Measurements from ENCODE around the gene PRTFDC1.
A peak's percentile ranks its signal among the peaks of the same experiment; 100 is the strongest.

PRTFDC1 gene

GRCh38 chr10:24902400-24902728 is 50.0 kb downstream of the PRTFDC1 start:
- no peak for DNase-seq (ENCODE audit: low spot score)

DNA sequence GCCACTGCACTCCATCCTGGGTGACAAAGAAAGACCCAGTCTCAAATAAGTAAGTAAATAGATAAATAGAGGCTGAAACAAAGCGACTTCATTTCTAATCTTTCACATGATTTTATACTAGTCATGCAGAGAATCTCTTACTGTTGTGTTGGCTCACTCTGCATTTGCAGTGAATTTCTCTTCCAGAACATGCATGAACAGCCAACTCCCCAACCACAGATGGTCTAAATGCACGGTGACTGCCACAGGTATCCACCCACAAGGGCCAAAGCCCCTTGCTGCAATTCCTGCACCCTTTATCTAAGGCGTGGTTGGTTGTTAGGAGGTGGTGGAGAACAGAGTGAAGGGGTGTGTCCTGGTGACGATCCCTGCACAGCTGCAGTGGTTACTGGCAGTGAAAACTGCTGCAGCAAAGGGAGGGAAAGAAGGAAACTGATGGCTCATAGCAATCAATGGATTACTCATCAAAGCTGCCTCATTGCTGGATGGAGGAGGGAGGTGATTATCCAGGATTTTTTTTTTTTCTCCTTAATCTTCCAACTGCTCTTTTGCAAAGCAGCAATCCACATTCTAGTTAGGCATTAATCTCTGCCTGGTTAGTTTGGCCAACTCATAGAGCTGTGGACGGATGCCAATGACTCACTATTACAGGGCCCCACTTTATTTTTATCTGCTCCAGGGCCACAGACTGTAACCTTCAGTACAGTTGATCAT is 50.6 kb downstream of the PRTFDC1 start:
- peak; percentile 96 for DNase-seq (ENCODE audit: low spot score)

DNA sequence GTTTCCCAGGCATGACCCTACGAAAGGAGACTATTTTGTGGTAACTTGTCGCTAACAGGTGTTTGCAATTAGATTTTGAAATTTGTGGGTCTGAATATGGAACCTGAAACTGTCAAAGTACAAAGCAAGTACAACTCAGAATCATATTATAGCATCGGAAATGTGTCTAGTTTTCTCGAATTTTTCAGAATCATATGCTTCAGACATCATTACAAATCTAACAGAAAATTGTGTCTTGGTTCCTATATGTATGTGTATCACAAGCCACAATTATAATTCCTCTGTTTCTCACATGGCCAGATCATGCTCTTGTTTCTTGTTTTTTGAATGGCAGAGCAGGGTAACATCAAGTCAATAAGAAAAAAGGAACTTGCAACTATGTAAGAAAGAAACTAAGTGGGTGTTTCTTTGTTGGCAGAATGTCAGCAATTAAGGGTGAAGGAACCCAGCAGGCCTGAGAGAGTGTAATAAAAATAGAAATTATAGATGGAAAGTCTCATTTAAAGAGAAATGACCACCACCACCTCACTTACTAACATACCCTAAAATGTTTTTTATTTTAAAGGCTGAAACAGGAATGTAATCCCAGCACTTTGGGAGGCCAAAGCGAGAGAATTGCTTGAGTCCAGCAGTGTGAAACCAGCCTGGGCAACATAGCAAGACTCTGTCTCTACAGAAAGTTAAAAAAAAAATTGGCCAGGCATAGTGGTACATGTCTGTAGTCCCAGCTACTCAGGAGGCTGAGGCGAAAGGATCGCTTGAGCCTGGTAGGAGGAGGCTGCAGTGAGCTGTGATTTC is 51.3 kb downstream of the PRTFDC1 start:
- no peak for DNase-seq (ENCODE audit: low spot score)

DNA sequence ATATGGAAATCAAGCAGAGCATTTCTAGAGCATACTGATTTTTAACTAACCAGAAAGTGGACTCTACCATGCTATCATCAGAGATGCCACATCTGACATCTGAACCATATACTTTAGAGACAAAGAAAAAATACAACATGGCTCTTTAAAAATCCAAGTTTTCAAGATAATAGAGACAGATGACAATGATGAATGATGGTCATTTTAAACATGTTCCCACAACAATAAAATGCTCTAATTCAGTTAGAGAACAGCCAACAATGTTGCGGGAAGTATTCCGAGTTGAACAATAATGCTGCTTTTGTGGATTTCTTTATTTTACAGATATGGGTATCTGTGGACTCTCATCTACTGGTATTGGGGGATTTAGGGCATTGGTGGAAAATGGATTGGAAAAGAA is 52.8 kb downstream of the PRTFDC1 start:
- DNase-seq (ENCODE audit: low spot score), result no peak

- DNase-seq (ENCODE audit: low spot score), result no peak
Observed at GRCh38 chr10:24898501-24898900, 53.9 kb downstream of the PRTFDC1 start.

DNA sequence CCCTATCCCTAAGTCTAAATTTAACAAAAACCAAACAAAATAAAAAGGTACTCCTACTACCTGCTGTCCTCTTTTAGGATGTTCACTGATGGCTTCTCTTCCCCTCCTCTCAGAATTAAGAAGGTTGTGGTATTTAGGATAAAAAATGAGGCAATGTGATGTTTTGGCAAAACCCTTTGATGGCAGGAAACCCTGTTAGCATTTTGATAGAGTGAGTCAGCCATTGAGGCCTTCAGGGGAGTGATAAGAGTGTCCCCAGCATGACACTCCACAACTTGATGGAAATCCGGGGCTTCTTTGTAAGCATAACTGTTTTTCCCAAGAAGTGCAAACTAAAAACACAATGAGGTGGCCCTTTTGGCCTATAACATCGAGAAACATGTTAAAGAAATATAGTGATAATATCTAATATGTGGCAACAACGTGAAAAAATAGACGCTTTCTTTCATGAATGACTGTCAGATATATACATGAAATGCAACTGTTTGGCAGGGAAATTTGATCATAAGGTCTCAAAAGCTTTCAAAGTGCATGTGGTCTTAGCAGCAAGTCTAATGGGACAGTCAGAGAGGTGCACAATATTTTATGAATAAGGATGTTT is 55.0 kb downstream of the PRTFDC1 start:
- no peak for DNase-seq (ENCODE audit: low spot score)

DNA sequence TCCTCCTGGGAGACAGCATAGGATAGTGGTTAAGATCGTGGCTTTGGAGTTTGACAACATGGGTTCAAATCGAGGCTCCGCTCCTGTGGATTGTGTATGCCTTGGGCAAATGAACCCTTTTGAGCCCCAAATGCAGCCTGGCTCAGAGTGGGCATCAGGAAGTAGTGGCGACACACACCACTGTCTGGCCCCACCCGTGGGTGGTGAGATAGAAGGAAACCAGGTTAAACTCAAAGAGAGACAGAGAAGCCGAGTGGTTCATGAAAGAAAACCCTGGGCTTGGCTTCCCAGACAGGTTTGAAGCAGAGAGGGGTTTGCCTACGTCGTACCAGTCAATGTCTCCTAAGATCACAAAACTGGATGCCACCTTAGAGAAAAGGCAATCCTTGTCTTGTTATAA is 57.7 kb downstream of the PRTFDC1 start:
- DNase-seq (ENCODE audit: low spot score), result no peak

DNA sequence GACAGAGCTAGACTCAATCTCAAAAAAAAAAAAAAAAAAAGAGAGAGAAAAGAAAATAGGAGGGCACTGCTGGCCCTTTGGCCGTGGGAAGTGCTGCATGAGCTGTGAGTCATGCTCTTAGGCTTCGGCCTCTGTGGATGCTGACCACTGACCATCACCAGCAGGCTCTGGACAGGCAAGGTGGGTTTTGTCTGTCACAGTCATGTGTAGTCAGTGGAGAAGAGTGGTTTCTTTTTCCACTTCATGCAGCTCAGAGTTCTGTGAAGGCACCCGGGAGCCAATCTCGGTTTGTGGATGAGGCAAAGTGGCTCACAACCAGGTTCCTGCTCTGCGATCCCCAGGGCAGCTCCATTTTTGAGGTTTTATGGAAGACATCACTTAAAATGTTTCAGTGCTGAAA is 58.1 kb downstream of the PRTFDC1 start:
- DNase-seq (ENCODE audit: low spot score), result no peak

GRCh38 chr10:24893127-24893526 is 59.3 kb downstream of the PRTFDC1 start:
- DNase-seq (ENCODE audit: low spot score), result no peak

GRCh38 chr10:24891823-24892222 is 60.6 kb downstream of the PRTFDC1 start:
- DNase-seq (ENCODE audit: low spot score), result no peak

DNA sequence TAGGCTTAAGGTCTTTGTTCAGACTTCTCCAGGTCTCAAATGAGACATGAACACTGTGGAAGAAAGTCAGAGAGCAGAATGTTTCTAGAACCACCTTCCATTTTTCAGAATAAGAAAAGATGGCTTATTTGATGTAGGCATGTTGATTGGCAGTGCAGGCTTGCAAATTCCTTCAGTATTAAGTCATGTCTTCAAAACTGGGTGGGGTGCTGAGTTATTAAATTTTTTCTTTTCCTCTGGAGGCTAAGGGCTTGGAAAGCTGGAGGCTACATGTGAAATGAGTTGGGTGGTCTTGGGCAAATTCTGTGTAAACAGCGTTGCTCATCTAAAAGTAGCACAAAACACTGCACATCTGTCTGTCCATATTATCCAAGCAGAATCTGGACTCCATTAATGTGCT is 62.8 kb downstream of the PRTFDC1 start:
- no peak for DNase-seq (ENCODE audit: low spot score)

DNA sequence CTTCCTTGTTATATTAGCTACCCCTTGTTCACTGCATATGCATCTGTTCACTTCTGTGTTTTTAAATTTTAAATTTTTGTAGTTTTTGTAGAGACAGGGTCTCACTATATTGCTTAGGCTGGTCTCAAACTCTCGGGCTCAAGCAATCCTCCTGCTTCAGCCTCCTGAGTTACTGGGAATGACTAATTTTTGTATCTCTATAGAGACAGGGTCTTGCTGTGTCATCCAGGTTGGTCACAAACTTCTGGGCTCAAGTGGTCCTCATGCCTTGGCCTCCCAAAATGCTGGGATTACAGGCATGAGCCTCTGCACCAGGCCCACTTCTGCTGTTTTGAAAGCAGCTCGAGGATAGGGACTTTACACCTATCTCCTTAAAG is 64.6 kb downstream of the PRTFDC1 start:
- DNase-seq (ENCODE audit: low spot score), result no peak

- DNase-seq (ENCODE audit: low spot score), result no peak
Observed at GRCh38 chr10:24886290-24886680, 66.1 kb downstream of the PRTFDC1 start.

- DNase-seq (ENCODE audit: low spot score), result no peak
Observed at GRCh38 chr10:24885551-24886289, 66.7 kb downstream of the PRTFDC1 start.

DNA sequence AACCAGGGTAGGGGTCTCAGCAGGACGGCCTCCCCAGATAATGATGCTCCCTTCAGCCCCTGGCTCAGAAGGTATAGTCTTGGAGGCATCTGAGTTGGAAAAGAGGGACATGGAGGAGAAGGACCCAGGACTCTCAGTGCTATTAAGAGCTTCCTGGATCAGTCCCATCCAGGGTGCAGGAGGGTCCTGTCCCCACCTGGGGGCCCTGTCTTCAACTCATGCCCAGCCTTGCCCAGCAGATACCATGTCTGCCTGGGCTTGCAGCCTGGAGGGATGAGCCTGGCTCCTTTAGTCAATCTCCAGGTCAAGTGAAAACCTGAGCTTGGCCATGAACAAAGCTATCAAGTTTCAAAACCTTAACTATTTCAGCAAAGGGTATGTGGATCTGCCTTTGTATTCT is 67.6 kb downstream of the PRTFDC1 start:
- DNase-seq (ENCODE audit: low spot score), result no peak

DNA sequence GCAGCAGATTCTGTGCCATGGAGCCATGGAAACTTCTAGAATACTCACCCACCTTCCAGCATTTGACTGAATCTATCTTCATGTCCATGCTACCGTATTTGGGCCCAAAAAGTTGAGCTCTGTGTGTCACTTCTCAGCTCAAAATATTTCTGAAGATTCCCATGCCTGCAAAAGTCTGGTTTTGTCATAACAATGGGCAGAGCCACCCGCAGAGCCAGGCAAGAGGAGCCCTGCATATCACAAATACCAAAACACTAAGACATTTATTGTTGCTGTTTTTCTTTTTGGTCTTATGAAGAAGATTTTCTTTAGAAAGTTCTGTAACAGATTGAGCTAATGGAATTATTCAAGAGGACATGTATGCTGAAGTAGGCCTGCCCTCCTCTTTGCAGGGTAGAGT is 68.1 kb downstream of the PRTFDC1 start:
- no peak for DNase-seq (ENCODE audit: low spot score)

- no peak for DNase-seq (ENCODE audit: low spot score)
Observed at GRCh38 chr10:24883176-24883575, 69.2 kb downstream of the PRTFDC1 start.

GRCh38 chr10:24882047-24882698 is 70.2 kb downstream of the PRTFDC1 start:
- DNase-seq (ENCODE audit: low spot score), result no peak

DNA sequence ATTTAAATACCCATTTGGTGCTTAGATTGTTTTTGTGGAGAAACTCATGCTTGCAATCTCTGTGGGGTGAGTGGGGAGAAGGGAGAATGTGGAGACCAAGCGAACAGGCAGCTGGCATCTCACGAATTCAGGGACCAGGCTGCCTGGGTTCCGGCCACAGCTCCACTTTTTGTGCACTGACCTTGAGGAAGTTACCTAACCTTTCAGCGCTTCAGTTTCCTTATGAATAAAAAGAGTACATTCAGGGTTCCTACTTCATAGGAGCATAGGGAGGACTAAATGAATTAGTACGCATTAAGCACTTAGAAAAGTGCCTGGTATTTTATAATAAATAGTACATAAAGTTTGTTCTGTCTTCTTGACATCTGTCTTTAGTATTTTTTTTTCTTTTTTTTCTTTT is 72.5 kb downstream of the PRTFDC1 start:
- DNase-seq (ENCODE audit: low spot score), result no peak

DNA sequence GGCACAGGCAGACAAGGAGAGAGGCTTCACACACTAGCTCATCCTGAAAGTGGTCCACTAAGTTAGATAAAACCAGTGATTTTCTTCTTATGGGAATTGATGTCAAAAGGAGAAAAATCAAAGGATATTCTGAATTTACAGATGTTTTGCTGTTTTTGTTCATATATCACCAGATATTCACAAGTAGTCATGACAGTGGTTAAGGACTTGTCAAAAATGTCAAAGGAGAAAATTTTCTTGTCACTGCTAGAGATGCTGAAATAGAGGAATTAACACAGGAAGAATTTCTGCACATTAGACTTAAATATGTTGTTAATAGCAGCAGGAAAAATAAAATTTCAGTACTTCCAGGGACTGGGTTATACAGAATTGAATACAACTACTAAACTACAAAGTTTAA is 78.3 kb downstream of the PRTFDC1 start:
- DNase-seq (ENCODE audit: low spot score), result no peak

- no peak for DNase-seq (ENCODE audit: low spot score)
Observed at GRCh38 chr10:24873281-24873683, 79.1 kb downstream of the PRTFDC1 start.

DNA sequence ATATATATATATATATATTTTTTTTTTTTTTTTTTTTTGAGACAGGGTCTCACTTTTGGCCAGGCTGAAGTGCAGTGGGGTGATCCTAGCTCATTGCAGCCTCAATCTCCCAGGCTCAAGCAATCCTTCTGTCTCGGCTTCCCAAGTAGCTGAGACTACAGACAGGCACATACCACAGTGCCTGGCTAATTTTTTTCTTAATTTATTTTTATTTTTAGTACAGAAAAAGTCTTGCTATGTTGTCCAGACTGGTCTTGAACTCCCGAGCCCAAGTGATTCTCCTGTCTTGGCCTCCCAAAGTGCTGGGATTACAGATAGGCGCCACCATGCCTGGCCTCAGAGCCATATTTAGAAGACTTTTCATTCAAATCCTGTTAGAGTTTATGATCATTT is 79.6 kb downstream of the PRTFDC1 start:
- no peak for DNase-seq (ENCODE audit: low spot score)
